Natural killer cell treated with Interleukin-12 subunit alpha and Interleukin-12 subunit beta and Interleukin-15 and Interleukin-18, amount 100 ng/mL, for 72 hours (primary cell): ENCODE measurements around the gene PLEKHG4B. TPM values are rescaled to one million over a fixed set of nuclear protein-coding genes. Genes with fewer than 3 reads are reported as not detected.

Experiments
- ATAC-seq, 2 donors: fragments of 150-1000 bp; cut with Tn5 transposase in 1 of 2; sonication (Bioruptor Pico), chemical (Tn5 transposase) in 1 of 2; 2 replicates each; pipeline ENCODE4 v1.10.0; 2021
- DNase-seq: peaks from one replicate; pipeline ENCODE4 v3.0.0; 2022; ENCODE audit warnings: low spot score
- H3K27ac Mint-ChIP-seq, 2 donors: 1 replicate in 1 of 2; 2 replicates in 1 of 2; pipeline ENCODE4 v1.8.0; 2022; ENCODE audit warnings: mixed read lengths in 2 of 2, mild to moderate bottlenecking in 1 of 2, moderate library complexity in 1 of 2
- H3K27me3 Mint-ChIP-seq, 2 donors: 1 replicate in 1 of 2; 2 replicates in 1 of 2; pipeline ENCODE4 v1.8.0; 2022; ENCODE audit warnings: mixed read lengths in 2 of 2
- H3K36me3 Mint-ChIP-seq: one replicate; pipeline ENCODE4 v1.8.0; 2022; ENCODE audit warnings: mixed read lengths
- H3K4me1 Mint-ChIP-seq, 2 donors: 1 replicate in 1 of 2; 2 replicates in 1 of 2; pipeline ENCODE4 v1.8.0; 2022; ENCODE audit warnings: low read depth in 2 of 2, mixed read lengths in 2 of 2, mild to moderate bottlenecking in 1 of 2
- H3K4me3 Mint-ChIP-seq: one replicate; pipeline ENCODE4 v1.8.0; 2022; ENCODE audit warnings: mixed read lengths
- H3K9me3 Mint-ChIP-seq: 2 replicates; pipeline ENCODE4 v1.8.0; 2022; ENCODE audit warnings: mixed read lengths
- total RNA-seq, 2 donors: library from RNA; stranded (reverse); gene quantifications; one replicate each; pipeline ENCODE4 v1.2.3, GENCODE V29; 2022

The PLEKHG4B gene
- total RNA-seq, 2 donors from 2014 or later, result not detected

- H3K27ac Mint-ChIP-seq, result no peak overlapping the region
- peaks cover 6% of the 10 kb centered on the region for H3K9me3 Mint-ChIP-seq
- H3K4me3 Mint-ChIP-seq, result no peak overlapping the region
- H3K27me3 Mint-ChIP-seq, result peaks cover 0 to 9% of the 10 kb centered on the region in 2 donors
- no peaks in the 10 kb centered on the region for H3K36me3 Mint-ChIP-seq
- DNase-seq, result no peak
- H3K4me1 Mint-ChIP-seq, result peaks cover 0 to 9% of the 10 kb centered on the region in 2 donors
- ATAC-seq, result no peak
Measured at GRCh38 chr5:110270-110888, 18.4 kb downstream of the PLEKHG4B start.

GRCh38 chr5:111171-111570, 19.2 kb downstream of the PLEKHG4B start:
- Mint-ChIP-seq H3K9me3 (peaks cover 6% of the 10 kb centered on the region), H3K36me3 (no peaks in the 10 kb centered on the region), H3K4me3 (no peak overlapping the region), H3K4me1 (peaks cover 0 to 9% of the 10 kb centered on the region in 2 donors), H3K27me3 (peaks cover 0 to 11% of the 10 kb centered on the region in 2 donors), H3K27ac (no peak overlapping the region)
- no peak for DNase-seq
- peak in 1 of 2 donors; percentile 12 for ATAC-seq

GRCh38 chr5:119486-120097, 27.6 kb downstream of the PLEKHG4B start:
- no peak for DNase-seq
- Mint-ChIP-seq H3K4me3 (no peak overlapping the region), H3K27ac (no peak overlapping the region), H3K36me3 (peaks cover 9% of the 10 kb centered on the region), H3K4me1 (no peaks in the 10 kb centered on the region), H3K27me3 (peaks cover 21 to 50% of the 10 kb centered on the region in 2 donors), H3K9me3 (peaks cover 4% of the 10 kb centered on the region)
- no peak for ATAC-seq

GRCh38 chr5:121432-121831, 29.5 kb downstream of the PLEKHG4B start:
- DNase-seq, result no peak
- Mint-ChIP-seq H3K4me1 (no peaks in the 10 kb centered on the region), H3K9me3 (peaks cover 10% of the 10 kb centered on the region), H3K27me3 (peaks cover 21 to 61% of the 10 kb centered on the region in 2 donors), H3K4me3 (no peak overlapping the region), H3K36me3 (peaks cover 16% of the 10 kb centered on the region), H3K27ac (no peak overlapping the region)
- no peak for ATAC-seq

GRCh38 chr5:125815-126214, 33.8 kb downstream of the PLEKHG4B start:
- Mint-ChIP-seq H3K36me3 (peaks cover 18% of the 10 kb centered on the region), H3K9me3 (peaks cover 12% of the 10 kb centered on the region), H3K4me1 (no peaks in the 10 kb centered on the region), H3K27me3 (peaks cover 17 to 53% of the 10 kb centered on the region in 2 donors), H3K27ac (no peak overlapping the region), H3K4me3 (no peak overlapping the region)
- no peak for DNase-seq
- no peak for ATAC-seq

- Mint-ChIP-seq H3K27me3 (peaks cover 13 to 43% of the 10 kb centered on the region in 2 donors), H3K27ac (no peak overlapping the region), H3K36me3 (peaks cover 9% of the 10 kb centered on the region), H3K9me3 (peaks cover 8% of the 10 kb centered on the region), H3K4me3 (no peak overlapping the region), H3K4me1 (no peaks in the 10 kb centered on the region)
- ATAC-seq (no peak), DNase-seq (no peak)
Measured at GRCh38 chr5:126806-127205, 34.8 kb downstream of the PLEKHG4B start.

- Mint-ChIP-seq H3K4me1 (no peaks in the 10 kb centered on the region), H3K4me3 (no peak overlapping the region), H3K9me3 (peaks cover 8% of the 10 kb centered on the region), H3K36me3 (peaks cover 9% of the 10 kb centered on the region), H3K27ac (no peak overlapping the region), H3K27me3 (peaks cover 15 to 47% of the 10 kb centered on the region in 2 donors)
- no peak for DNase-seq
- no peak for ATAC-seq
Measured at GRCh38 chr5:127886-128285, 35.9 kb downstream of the PLEKHG4B start.

- peaks cover 15 to 52% of the 10 kb centered on the region in 2 donors for H3K27me3 Mint-ChIP-seq
- DNase-seq, result no peak
- H3K36me3 Mint-ChIP-seq, result peaks cover 9% of the 10 kb centered on the region
- no peaks in the 10 kb centered on the region for H3K4me1 Mint-ChIP-seq
- no peak overlapping the region for H3K4me3 Mint-ChIP-seq
- H3K9me3 Mint-ChIP-seq, result peaks cover 8% of the 10 kb centered on the region
- no peak overlapping the region for H3K27ac Mint-ChIP-seq
- no peak for ATAC-seq
Measured at GRCh38 chr5:128446-128845, 36.5 kb downstream of the PLEKHG4B start.

- no peak for ATAC-seq
- DNase-seq, result no peak
- Mint-ChIP-seq H3K4me1 (no peaks in the 10 kb centered on the region), H3K4me3 (no peak overlapping the region), H3K27ac (no peak overlapping the region), H3K9me3 (peaks cover 8% of the 10 kb centered on the region), H3K27me3 (peaks cover 12 to 46% of the 10 kb centered on the region in 2 donors), H3K36me3 (peaks cover 9% of the 10 kb centered on the region)
Measured at GRCh38 chr5:129148-129547, 37.2 kb downstream of the PLEKHG4B start.

- Mint-ChIP-seq H3K9me3 (peaks cover 8% of the 10 kb centered on the region), H3K27me3 (peaks cover 12 to 39% of the 10 kb centered on the region in 2 donors), H3K36me3 (peaks cover 9% of the 10 kb centered on the region), H3K27ac (no peak overlapping the region), H3K4me3 (no peak overlapping the region), H3K4me1 (no peaks in the 10 kb centered on the region)
- no peak for DNase-seq
- ATAC-seq, result no peak
Measured at GRCh38 chr5:129820-130219, 37.9 kb downstream of the PLEKHG4B start.

- Mint-ChIP-seq H3K27me3 (peaks cover 12 to 38% of the 10 kb centered on the region in 2 donors), H3K27ac (no peak overlapping the region), H3K36me3 (peaks cover 9% of the 10 kb centered on the region), H3K9me3 (peaks cover 8% of the 10 kb centered on the region), H3K4me1 (no peaks in the 10 kb centered on the region), H3K4me3 (no peak overlapping the region)
- no peak for DNase-seq
- no peak for ATAC-seq
Measured at GRCh38 chr5:130601-131131, 38.7 kb downstream of the PLEKHG4B start.

- Mint-ChIP-seq H3K9me3 (no peaks in the 10 kb centered on the region), H3K36me3 (no peaks in the 10 kb centered on the region), H3K4me3 (no peak overlapping the region), H3K27me3 (peaks cover 2 to 12% of the 10 kb centered on the region in 2 donors), H3K27ac (no peak overlapping the region), H3K4me1 (no peaks in the 10 kb centered on the region)
- DNase-seq (no peak), ATAC-seq (no peak)
Measured at GRCh38 chr5:136901-137300, 44.9 kb downstream of the PLEKHG4B start.

- Mint-ChIP-seq H3K4me3 (no peak overlapping the region), H3K36me3 (no peaks in the 10 kb centered on the region), H3K9me3 (no peaks in the 10 kb centered on the region), H3K4me1 (no peaks in the 10 kb centered on the region), H3K27ac (no peak overlapping the region), H3K27me3 (peaks cover 1 to 7% of the 10 kb centered on the region in 2 donors)
- ATAC-seq (peak in 1 of 2 donors; percentile 48), DNase-seq (no peak)
Measured at GRCh38 chr5:137741-138140, 45.8 kb downstream of the PLEKHG4B start.

GRCh38 chr5:138936-139335, 47.0 kb downstream of the PLEKHG4B start:
- no peaks in the 10 kb centered on the region for H3K27me3 Mint-ChIP-seq
- H3K4me1 Mint-ChIP-seq, result no peaks in the 10 kb centered on the region
- no peak overlapping the region for H3K27ac Mint-ChIP-seq
- H3K4me3 Mint-ChIP-seq, result no peak overlapping the region
- peak in 1 of 2 donors; percentile 51 for ATAC-seq
- H3K9me3 Mint-ChIP-seq, result no peaks in the 10 kb centered on the region
- H3K36me3 Mint-ChIP-seq, result no peaks in the 10 kb centered on the region
- DNase-seq, result no peak
